CD4-positive, alpha-beta T cell treated with Interleukin-15 for 4 hours (primary cell): ENCODE results near the gene EDC3.
"Not testable (repeated sequence)": the region's sequence is repeated elsewhere in the genome, so short reads cannot be mapped to it uniquely, and the experiment has no call there.

Source experiments
- DNase-seq: peaks from one replicate; pipeline ENCODE4 v3.0.0-alpha.2; 2020; ENCODE audit warnings: low spot score

The EDC3 gene

DNA sequence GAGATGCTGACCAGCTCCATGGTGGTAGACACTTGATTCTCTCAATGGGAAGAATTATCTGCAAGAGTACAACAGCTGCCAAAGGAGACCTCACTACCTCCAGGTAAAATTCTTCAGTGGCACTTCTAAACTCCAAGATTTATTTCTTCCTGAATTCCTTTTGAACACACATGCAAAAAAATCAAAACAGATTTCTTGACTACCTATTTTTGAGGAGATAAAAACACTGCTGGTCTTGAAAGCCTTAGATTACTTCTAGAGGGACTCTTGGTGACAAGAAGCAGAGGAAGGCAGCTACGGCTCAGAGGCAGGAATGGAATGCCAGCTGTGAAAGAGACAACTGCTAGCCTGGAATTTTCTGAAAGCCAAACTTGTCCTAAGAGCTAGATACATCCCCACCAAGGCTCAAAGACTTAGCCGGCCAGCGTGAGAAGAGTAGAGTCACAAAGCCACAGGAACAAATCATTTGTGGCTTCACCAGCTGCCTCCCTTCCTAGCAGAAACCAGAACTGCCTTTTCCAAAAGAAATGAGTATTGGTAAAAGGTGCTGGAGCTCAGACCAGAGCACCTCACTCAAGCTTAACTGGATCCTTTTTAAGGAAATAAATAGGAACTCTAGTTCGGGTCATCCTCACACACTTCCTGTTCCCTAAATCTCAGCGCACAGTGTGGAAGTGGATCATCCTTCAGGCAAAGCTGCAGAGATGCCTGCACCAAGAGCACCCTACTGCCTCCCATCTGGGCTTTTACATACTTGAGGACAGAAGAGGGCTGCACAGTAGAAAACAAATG is 47.6 kb downstream of the EDC3 start:
- DNase-seq, result no peak

DNA sequence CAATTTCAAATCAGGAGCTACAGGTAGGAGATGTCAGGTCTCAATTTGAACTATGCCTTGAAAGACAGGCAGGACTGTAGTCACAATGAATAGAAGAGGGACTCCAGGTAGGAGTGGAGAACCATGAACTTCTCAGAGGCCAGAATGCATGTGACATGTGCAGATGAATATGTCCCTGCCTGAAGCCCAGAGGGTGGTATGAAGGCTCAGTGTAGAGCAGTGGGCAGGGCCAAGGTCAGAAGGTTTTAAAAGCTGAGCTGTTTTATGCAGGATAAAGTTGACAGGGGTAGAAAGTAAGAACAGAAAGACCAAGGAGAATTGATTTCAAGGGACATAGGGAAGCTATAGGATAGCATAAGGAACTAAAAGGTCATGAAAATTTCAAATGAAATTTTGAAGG is 49.3 kb downstream of the EDC3 start:
- no peak for DNase-seq

DNA sequence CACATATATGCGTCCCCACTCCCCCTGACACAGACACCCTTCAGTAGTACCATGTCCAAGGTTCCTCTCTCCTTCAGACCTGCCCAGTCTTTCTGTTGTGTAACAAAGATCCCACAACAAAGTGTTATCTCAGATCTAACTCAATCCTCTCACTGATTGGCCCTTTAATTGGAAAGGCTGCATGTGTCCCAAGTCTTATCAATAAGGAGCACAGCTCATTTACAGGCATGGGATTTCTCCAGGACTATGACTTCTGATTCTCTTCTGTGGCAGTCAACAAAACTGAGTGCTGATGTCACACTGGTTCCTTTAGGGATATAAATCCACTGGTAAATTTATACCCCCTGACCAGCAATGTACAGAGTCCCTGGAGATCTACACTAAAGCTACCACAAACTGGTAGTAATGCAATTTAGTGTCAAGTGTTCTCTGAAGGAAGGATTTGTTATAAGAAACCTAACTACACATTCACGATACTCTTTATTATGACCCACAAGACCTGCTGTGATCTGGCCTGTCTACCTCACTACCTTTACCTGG is 52.1 kb downstream of the EDC3 start:
- no peak for DNase-seq

DNA sequence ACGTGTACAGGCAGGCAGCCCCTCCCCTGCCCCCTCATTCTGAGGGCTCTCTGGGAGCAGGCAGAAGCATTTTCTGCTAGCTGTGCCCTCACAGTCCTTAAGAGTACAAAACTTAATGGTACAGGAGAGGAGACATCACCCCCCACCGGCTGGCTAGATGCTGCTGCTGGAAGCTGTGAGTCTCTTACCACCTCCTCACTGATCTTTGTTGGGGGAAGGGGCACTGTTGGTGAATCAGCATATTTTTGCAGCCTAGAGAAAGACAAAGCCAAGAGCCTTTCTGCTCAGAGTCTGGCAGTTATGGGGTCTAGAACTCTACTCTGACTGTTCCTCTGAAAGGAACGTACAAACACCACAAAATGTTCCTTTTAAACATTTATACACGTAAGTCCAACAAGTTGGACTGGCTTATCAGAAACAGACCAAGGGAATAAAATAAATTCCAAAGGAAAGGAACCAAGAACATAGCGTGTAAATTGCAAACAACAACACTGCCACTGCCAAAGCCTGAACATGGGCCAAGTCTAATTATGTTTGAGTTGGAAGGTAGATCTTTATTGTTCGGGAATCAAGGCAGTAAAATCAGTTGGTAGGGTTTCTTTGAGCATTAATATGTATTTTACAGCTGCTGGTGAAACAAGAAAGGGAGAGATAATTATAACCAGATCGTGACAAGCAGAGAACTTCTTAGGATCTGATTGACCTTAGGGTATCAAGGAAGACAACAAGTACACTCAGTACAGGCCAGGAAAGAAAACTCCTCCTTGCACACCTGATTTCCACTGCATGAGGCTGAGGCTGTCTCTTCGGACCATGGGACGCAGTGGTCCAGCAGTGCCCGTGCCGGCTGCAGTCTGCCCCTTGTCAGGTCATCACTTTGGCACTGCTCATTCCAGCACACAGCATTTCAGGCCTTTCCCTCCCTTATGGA is 52.8 kb downstream of the EDC3 start:
- DNase-seq, result no peak

DNA sequence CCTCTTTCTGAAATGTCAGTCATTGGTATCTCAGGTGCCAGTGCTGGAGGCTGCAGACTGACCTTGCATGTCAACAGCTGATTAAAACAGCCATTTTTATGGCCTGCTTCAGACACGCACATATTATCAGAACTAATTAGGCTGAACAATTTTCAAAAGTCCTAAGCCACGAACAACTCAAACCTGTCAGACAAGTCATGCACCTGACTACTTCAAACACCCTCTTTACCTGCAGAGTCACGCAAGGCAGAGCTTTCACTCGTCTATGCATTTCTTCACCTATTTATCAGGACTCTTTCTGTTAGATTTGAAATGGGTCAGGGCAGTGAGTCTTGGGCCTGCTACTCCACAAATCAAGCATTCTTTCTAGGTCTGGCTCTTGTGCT is 53.5 kb downstream of the EDC3 start:
- no peak for DNase-seq

DNA sequence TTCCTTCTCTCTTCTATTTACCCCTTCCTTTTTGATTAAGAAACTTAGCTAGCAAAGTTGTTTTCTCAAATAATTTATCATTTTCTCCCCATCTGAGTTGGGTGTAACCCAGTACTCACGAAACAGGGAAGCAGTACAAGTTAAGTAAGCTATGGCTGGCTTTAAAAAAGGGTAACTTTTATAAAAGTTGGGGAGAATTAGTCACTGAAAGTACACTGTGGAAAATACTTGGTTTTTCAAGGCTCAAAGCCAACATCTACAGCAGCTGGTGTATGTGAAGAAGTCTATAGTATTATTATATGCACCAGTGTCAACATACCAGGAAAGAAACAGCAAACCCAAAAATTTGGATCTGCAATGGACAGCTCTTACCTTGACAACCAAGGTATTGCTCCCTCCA is 54.7 kb downstream of the EDC3 start:
- no peak for DNase-seq

DNA sequence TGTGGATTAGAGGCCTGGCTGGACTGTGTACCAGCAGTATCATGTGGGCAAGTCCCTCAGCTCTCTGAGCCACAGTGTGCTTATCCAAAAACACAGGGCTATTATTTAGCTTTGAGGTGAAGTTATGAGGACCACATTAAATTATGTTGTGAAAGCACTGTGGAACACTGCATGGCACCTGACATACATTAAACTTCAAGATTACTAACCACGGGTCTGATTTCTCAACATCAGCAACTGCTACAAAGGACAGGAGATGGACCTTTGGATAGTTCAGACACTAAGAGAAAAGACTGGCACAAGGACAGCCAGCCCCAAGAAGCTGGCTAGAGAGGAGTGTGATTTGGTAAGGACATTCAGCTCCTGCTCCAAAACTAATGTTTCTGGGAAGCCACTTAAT is 58.8 kb downstream of the EDC3 start:
- DNase-seq, result no peak

DNA sequence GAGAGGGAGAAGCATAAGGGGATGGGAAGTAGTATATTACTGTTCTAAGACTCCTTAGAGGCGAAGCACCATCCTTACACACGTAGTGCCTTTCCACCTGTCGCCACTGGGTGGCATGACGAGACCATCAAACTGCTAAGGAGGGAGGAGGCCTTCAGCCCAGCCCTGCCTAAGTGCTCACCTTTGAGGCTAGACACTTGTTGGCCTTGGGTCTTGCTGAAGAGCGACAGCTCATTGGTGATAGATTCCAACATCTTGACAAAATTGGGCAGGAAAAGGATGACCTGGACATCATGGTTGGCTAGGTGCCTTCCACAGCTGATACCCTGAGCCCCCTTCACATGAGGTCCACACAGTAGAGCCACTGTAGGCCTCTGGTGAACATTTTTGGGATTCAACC is 60.6 kb downstream of the EDC3 start:
- DNase-seq, result peak; percentile 75

DNA sequence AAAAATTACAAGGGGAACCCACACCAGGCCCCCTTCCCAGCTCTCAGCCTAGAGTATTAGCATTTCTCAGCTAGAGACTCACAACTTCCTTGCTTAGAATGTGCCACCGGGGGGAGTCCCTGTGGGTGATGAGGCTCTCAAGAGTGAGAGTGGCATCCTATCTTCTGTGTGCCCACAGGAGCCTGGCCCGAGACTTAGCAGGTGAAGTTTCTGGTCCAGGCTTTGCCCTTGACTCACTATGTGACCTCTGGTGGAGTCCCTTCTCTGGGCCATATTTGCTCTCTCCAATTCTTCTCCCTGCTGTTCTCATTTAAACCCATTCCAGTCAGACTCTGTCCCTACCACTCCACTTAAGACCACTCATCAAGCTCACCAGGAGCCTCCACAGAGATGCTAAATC is 62.0 kb downstream of the EDC3 start:
- DNase-seq, result no peak

DNA sequence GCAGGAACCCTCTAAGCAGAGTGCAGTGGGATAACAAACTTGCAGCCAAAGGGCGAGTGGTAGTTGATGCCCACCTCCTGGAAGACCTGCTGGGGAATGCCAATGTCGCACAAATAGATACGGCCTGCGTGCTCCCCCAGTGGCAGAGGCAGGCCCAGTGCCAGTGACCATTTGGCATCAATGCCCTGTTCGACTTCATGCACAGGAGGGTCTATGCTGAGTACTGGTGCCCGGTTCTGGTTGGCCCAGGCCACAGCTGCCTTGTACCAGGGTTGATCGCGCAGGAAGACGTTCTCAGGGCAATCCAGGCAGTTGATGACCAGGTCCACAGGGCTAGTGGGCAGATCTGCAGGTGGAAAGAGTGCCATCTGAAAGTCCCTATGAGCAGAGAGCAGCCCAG is 63.2 kb downstream of the EDC3 start:
- no peak for DNase-seq

DNA sequence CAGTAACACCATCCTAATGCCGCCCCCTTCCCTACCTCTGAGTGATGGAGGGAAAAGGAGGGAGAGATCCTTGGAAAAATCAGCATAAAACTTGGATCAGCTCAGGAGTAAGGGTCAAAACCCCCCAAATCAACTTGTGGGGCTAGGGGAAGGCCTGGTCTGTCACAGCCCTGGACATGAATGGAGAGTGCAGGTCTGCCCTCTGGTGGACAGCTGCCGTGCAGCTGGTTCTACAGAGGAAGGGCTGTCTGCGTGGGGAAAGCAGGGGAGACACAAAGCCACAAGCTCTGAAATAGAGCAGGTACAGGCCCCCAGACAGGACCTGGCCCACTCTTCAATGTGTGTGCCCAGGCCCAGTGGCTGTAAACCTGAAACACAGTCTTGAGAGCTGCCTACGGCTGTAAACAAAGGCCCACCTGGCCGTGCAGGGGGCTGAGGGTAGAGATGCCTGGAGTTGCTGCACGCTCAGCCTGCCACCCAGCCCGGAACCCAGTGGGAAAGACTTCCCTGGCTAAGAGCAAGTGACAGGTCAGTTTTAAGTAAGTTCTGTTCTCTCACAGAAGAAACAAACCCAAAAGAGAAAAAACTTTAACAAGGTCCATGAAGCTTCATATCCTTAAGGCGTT is 63.8 kb downstream of the EDC3 start:
- DNase-seq, result peak; percentile 50

DNA sequence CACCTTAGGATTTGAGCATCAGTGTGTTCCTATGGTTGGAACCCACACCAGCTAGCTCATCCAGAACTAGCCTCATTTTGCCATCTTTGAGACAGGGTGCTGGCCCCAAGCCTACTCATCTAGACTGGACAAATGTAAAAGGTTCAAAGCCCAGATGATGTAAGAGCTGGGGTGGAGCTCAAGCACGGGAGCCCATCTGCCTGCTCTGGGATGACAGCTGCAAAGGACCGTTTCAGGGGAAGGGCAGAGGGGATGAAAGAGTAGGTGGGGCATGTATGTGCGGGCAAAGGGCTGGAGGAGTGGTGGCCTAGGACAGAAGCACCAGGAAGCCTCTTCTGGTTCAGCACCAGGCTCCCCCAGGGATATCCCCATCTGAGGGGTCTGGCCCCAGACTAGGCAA is 64.4 kb downstream of the EDC3 start:
- no peak for DNase-seq

DNA sequence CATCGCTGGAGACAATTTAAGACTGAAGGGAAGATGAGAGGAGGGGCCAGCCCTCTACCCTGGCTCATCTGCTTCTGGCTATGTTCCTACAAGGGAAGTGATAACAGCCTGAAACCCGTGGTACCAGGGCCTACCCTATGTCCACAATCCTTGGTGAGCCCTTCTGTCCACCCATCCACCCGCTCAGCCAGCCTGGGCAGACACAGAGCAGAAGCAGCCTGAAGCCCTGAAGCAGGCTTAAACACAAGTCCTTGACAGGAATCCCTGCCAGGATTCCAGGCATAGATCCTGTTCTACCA is 64.8 kb downstream of the EDC3 start:
- no peak for DNase-seq

DNA sequence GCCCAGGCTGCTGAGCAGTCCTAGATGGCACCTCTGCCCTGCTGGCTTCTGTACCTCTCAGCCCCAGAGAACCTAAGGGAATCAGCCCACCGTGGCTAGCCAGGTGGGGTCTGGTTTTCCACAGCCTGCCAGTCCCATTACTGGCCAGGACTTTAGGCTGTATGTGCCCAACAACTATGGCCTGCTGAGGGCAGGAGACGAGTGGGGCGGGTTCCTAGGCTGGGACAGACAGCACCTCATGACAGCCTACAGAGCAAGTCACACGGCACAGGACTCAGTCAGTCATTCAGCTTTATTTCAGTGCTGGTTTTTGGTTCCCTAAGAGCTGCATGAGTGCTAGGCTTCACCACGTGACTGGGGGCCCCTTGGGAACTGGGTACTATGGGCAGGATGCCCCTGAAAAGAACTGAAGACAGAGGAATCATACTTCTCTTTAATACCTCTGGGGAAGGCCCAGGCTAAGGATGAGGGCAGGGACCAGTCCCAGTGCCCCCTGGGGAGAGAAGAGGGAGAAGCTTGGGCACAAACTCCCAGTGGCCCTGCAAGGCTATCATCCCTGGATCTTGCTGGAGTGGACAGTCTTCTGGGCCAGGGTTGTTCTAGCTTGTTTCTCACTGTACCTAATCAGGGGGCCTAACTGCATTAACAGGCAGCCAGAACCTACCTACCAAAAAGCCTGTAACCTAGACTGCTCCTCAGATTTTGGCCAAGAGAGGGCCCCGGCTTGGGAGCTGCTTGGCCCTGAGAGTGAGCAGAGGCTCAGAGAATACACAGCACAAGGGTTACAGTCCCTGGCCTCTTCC is 65.3 kb downstream of the EDC3 start:
- DNase-seq, result no peak

DNA sequence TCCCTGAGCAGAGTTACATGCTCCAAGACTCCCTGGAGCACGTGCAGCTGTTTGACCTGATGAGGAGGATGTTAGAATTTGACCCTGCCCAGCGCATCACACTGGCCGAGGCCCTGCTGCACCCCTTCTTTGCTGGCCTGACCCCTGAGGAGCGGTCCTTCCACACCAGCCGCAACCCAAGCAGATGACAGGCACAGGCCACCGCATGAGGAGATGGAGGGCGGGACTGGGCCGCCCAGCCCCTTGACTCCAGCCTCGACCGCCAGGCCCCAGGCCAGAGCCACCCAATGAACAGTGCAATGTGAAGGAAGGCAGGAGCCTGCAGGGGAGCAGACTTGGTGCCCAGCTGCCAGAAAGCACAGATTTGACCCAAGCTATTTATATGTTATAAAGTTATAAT is 66.1 kb downstream of the EDC3 start:
- DNase-seq, result not testable (repeated sequence)

DNA sequence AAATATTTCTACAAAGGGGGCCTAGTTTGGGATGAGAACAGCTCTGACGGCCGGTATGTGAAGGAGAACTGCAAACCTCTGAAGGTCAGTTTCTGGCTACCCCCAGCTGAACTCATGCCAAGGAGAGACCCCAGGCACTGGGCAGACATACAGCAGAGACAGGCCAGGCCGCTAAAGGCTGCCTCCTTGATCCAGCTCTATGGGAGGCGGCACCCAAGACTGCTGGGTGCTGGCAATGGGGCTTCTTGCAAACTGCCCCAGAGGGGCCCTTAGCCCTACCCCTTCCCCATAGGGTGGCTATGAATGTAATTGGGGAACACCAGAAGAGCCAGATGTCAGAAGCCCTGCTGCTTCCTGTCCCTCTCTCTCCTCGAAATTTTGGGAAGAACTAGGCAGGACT is 66.9 kb downstream of the EDC3 start:
- no peak for DNase-seq

DNA sequence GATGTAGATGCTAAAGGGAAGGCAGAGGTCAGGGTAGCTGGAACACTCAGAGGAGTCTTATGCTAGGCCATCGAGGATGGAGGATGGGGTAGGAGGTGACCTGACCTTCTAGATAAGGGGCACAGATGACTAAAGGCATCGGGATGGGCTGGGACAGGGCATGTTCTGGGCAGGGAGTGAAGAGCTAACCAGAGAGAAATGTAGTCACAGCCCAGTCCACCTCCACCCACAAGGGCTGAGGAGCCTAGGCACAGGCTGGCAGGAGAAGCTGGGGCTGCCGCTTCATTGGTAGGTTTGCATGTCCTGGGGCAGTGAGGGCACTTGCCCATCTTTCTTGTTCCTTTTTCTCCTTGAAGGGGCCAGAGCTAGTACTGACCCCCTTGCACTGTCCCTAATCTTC is 67.6 kb downstream of the EDC3 start:
- DNase-seq, result no peak

DNA sequence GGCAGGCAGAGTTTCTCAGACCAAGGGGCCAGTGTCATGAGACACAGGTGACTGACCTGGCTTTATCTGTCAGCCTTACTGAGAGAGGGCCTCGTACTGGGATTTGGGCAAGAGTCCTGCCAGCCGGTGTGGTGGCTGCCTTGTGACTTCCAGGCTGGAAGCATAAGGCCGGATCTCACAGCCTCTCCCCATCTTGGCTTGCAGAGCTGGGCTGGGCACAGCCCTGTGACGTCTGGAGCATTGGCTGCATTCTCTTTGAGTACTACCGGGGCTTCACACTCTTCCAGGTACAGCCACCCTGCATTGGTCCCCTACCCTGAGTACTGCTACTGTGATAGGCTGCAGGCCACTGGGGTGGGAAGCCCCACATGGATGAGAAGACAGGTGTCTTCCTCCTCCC is 68.1 kb downstream of the EDC3 start:
- DNase-seq, result no peak

DNA sequence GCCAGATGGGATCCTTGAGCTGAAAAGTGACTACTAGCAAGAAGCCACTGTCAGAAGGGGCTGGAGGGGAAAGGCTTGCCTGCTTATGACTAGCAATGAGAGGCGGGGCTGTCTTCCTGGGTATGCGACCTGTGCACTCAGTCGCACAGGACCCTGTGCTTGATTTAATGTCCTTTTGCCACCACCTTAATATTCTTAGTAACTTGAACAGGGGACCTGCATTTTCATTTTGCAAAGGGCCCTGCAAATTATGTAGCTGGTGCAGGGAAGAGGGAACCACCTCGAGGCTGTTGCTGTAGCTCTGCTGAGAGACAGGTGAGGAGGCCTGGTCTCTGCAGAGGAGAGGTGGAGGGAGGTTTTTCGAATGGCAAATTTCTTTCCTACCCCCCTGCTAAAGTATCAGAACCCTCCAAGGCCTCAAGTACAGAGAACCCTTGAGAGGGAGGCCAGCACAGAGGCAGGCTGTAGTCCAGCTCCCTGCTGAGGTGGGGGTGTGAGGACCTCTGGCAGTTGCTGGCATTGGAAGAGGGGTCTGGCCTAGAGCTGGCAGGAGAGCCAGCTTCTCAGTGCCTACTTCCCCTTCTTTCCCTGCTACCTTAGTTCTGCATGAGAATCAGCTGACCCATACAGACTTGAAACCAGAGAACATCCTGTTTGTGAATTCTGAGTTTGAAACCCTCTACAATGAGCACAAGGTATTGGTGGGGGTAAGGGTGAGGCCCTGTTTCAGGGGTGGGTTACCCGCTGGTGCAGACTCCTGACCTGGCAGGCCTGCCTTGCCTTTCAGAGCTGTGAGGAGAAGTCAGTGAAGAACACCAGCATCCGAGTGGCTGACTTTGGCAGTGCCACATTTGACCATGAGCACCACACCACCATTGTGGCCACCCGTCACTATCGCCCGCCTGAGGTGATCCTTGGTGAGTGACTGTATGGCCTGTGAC is 68.8 kb downstream of the EDC3 start:
- DNase-seq, result no peak

DNA sequence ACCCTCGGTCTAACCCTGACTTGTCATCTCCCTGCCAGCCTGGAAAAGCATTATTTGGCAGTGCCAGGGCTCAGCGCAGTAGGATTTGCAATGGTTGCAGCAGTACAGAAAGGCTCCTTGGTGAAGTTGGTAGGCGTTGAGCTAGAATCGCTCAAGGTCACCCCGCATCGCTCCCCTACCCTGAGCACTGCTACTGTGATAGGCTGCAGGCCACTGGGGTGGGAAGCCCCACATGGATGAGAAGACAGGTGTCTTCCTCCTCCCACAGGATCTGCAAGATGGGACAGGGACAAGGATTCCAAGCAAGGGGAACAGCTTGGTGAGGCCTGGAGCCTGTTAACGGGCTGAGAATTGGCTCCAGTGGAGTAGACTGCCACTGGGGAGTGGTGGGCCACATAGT is 69.5 kb downstream of the EDC3 start:
- DNase-seq, result no peak

DNA sequence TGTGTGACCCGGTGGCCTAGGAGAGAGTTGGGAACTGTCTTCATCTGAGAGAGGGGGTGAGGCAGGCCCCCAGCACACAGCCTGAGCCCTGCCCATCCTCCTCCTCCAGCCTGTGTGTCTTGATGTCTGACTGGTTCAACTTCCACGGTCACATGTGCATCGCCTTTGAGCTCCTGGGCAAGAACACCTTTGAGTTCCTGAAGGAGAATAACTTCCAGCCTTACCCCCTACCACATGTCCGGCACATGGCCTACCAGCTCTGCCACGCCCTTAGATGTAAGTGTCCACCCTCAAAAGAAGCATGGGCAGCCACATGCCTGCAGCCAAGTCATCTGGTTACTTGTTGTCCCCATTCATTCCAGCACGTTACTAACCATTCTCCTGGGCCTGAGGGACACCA is 70.1 kb downstream of the EDC3 start:
- DNase-seq, result no peak
